HG03342 (cell line): ENCODE data around the gene LENG8.
A peak's percentile ranks its signal among the peaks of the same experiment; 100 is the strongest.
"Not testable (repeated sequence)": the region's sequence is repeated elsewhere in the genome, so short reads cannot be mapped to it uniquely, and the experiment has no call there.

ENCODE experiments used
- ATAC-seq: cut with Tn5 transposase; IDR thresholded peaks from one replicate; pipeline ENCODE4 v1.9.1; 2021; ENCODE audit warnings: mild to moderate bottlenecking, moderate library complexity; ENCODE audit not compliant: unreplicated experiment

The LENG8 gene

DNA sequence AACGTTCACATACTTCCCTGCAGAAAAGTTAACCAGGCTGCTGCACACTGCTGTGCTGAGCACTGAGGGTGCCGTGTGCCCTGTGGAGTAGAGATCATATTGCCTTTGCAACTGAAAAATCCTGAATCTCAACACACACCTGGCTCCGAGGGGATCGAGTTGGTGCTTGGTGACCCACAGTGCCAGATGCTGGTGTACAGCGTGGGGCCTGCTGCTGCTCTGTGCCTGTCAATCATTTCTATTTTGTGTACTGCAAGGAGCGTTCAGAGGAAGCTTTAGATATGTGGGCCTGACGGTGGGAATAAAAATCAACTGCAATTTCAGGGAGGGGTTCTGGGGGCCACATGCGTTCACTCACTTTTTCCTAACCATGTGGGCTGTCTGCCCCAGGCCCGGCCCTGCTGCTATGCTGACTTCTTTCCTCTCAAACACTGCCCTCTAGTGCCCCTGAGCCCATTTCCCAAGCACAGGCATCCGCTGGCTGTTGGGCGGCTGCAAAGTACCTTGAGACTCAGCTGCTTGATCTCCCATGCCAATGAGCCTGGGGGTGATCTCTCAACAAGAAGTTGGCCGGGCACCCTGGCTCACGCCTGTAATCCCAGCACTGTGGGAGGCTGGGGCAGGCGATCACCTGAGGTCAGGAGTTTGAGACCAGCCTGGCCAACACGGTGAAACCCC, 9.7 kb upstream of the LENG8 start:
- no peak for ATAC-seq

GRCh38 chr19:54440641-54441040, 8.4 kb upstream of the LENG8 start:
- ATAC-seq, result no peak

- ATAC-seq, result no peak
These were observed 4.3 kb upstream of the LENG8 start for GRCh38 chr19:54444737-54445136.

- ATAC-seq, result not testable (repeated sequence)
These were observed 2.6 kb upstream of the LENG8 start for GRCh38 chr19:54446349-54446748.

DNA sequence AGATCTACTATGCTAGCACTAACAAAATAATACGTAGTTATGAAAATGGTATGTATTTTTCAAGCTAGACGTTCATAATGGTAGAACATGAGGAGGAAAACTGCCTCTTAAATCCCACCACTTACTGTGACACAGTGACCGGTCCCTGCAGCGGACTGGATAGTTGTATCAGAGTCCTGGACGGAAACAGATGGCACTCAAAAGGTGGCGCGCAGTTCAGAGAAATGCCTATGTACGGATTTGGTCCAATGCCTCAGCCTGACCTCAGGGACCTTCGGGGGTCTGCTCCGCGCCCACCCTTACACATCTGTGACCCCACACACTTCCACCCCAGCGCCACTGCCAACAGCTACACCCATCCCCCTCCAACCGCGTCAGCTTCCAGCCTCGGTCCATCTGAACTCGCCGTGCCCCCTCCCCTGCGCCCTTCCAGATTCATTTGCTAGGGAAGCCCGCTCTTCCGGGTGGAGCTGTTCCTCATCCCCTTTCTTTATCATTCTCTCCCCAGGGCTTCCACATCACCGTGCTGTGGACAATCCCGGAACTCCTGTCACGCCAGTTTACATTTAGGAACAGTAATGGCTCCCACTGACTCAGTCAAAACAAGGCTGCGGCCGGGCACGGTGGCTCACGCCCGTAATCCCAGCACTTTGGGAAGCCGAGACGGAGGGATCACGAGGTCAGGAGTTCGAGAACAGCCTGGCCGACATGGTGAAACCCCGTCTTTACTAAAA, 792 bp upstream of the LENG8 start:
- ATAC-seq, result no peak

DNA sequence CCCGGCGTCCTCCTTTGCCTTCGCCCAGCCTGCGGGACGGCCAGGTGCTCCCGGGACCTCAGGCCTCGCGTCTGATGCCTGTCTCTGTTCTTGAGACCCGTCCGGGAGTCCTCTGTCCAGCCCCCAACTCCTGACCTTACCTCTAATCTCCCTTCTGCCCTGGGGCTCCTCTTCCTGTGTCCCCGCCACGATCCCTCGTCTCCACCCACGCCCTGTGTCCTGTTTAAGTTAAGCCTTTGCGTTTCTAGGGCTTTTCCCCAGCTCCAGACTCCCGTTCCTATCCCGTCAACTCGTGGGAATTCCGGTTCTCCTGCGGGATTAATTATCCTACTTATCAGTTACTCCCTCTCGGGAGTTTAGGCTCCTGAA, 686 bp downstream of the LENG8 start:
- ATAC-seq, result peak; percentile 4

DNA sequence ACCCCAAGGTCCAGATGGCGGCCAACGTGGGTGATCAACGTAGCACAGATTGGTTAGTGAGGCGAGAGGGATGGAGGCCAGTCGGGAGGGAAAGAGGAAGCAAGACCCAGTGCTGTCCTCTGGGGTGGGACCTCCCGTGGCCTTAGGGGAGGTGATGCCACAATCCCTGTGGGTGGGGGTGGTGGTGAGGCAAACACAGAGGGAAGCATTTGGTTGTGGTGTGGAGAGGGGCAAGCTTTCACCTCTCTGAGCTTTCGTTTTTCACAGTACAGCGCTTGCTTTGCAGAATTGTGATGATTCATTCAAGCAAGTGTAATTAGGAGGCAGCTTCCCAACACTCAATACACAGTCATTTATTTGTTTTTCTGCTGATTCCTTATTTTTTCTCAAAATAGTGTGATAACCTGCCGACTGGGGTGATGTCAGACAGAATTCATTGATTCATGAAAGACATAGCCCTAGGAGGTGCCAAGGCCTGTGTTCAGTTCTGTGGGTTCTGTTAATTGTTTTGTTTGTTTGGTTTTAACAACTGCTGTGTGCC, 2.4 kb downstream of the LENG8 start:
- no peak for ATAC-seq

GRCh38 chr19:54451997-54452396, 3.0 kb downstream of the LENG8 start:
- ATAC-seq, result no peak

GRCh38 chr19:54452626-54453025, 3.6 kb downstream of the LENG8 start:
- no peak for ATAC-seq

DNA sequence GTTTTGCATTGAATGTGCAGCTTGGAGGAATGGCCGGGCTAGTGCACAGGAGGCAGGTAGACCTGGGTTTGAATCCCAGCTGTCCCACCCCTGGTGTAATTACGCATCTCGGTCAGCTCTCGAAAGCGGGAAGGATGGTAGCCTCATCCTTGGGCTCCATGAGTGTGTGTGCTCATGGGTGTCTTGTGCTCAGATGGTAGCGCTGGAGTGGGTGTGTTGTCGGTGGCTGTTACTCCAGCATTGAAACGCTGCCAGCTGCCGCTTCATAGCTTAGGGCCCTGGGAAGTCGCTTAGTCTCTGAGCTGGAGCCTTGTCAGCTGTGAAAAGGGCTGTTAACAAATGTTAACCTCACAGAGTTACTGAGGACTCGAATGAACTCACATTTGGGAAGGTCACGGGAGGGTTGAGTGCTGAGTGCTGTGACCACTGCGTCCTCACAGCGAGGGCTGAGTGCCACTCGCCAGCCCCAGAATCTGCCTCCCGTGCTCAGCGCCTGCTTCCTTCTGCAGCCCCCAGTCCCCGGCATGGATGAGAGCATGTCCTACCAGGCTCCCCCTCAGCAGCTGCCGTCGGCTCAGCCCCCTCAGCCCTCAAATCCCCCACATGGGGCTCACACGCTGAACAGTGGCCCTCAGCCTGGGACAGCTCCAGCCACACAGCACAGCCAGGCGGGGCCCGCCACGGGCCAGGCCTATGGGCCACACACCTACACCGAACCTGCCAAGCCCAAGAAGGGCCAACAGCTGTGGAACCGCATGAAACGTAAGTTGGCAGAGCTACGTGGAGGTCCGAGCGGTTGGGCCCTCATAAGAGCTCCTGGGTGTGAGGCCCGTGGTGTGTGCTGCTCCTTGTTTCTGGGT, 5.2 kb downstream of the LENG8 start:
- ATAC-seq, result no peak

DNA sequence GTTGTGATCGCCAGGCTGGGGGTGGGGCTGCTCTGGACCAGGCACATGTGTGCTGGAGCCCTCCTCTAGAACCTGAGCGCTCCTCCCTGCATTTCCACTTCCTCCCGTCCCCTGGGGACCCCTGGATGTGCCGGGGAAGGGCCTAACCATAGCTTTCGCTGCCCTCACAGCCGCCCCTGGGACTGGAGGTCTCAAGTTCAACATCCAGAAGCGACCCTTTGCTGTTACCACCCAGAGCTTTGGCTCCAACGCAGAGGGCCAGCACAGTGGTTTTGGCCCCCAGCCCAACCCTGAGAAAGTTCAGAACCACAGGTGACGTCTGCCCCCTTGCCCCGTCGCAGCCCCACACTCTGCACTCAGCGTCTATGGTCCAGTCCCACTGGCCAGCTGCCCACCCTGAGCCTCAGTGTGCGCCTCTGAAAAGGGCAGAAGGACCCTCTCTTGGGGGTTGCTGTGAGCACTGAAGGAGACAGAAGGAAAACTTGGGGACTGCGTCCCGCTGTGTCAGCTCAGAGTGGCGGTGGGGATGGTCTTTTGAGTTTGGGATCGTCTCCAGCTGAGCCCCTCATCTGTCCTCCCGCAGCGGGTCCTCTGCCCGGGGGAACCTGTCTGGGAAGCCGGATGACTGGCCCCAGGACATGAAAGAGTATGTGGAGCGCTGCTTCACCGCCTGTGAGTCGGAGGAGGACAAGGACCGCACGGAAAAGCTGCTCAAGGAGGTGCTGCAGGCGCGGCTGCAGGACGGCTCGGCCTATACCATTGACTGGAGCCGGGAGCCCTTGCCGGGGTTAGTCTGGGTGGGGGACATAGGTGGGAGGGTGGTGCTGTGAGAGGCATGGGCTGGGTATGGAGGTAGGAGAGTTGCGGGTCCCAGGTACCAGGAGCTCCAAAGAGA, 6.0 kb downstream of the LENG8 start:
- no peak for ATAC-seq

DNA sequence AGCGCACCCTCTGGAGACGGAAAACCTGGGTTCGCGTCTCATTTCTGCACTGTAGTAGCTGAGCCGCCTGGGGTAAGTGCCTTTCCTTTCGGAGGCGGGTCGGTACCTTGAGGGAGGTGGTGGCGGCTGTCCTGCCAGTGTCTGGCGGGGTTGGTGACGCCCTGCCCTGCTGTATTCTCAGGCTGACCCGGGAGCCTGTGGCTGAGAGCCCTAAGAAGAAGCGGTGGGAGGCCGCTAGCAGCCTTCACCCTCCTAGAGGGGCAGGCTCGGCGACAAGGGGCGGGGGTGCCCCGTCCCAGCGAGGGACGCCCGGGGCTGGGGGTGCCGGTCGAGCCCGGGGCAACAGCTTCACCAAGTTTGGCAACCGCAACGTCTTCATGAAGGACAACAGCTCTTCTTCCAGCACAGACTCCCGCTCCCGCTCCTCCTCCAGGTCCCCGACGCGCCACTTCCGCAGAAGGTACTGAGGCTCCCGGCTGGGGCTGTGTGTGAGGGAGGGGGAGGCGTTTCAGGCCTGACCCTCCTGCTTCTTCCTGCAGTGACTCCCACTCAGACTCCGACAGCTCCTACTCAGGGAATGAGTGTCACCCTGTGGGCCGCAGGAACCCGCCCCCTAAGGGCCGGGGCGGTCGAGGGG, 6.9 kb downstream of the LENG8 start:
- no peak for ATAC-seq

- ATAC-seq, result no peak
These were observed 7.7 kb downstream of the LENG8 start for GRCh38 chr19:54456423-54457373.

GRCh38 chr19:54457773-54458647, 9.0 kb downstream of the LENG8 start:
- ATAC-seq, result no peak

DNA sequence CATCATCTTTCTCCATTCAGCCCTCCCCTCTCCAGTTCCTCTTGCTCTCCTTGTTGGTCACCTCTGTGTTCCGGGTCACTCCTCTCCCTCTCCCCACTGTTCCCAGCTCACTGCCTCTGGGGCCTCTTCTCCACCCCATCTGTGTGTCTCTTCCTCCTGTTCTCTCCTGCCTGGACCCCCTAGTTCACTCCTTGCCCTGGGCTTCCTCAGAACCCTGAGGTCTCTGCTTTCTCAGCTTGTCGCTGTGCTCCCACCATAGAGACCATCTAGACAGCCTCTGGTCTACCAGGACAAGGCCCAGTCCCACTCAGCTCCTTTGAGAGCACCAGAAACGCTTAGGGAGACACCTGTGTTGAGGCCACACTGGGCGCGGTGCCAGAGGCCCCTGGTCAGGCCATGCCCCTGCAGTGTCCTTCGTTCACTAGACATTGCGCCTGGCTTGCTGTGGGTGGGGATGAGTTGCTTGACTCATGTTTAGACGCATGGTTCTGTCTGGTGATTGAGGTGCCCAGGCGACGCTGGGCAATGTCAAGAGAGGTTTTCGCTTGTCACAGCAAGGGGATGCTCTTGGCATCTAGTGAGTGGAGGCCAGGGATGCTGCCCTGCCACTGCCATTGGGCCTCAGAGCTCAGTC, 9.8 kb downstream of the LENG8 start:
- ATAC-seq, result no peak

- no peak for ATAC-seq
These were observed 10.6 kb downstream of the LENG8 start for GRCh38 chr19:54459282-54460229.
